Right forelimb (tissue), 1 donor: ENCODE results near the gene CWH43.
"Not testable (repeated sequence)": the region's sequence is repeated elsewhere in the genome, so short reads cannot be mapped to it uniquely, and the experiment has no call there.

Experiments used
- DNase-seq: peaks from one replicate; pipeline ENCODE4 v3.0.0-alpha.2; 2018

Gene CWH43

GRCh38 chr4:48979914-48980579, 6.0 kb upstream of the CWH43 start:
- no peak for DNase-seq

- not testable (repeated sequence) for DNase-seq
These were observed 2.1 kb upstream of the CWH43 start for GRCh38 chr4:48984005-48984404.

- DNase-seq: no peak
These were observed 486 bp upstream of the CWH43 start for GRCh38 chr4:48985602-48985975.

- DNase-seq: no peak
These were observed 634 bp downstream of the CWH43 start for GRCh38 chr4:48986654-48987164.

- no peak for DNase-seq
These were observed 3.6 kb downstream of the CWH43 start for GRCh38 chr4:48989461-48990203.

- no peak for DNase-seq
These were observed 5.3 kb downstream of the CWH43 start for GRCh38 chr4:48991357-48991756.

GRCh38 chr4:48997962-48998361, 11.9 kb downstream of the CWH43 start:
- DNase-seq: no peak

GRCh38 chr4:48998440-48998839, 12.4 kb downstream of the CWH43 start:
- DNase-seq: no peak

- DNase-seq: no peak
These were observed 14.7 kb downstream of the CWH43 start for GRCh38 chr4:49000806-49001205.

GRCh38 chr4:49002931-49003330, 16.9 kb downstream of the CWH43 start:
- DNase-seq: no peak

- DNase-seq: no peak
These were observed 32.7 kb downstream of the CWH43 start for GRCh38 chr4:49018718-49019295.

- no peak for DNase-seq
These were observed 46.5 kb downstream of the CWH43 start for GRCh38 chr4:49032440-49033161.

- no peak for DNase-seq
These were observed 50.5 kb downstream of the CWH43 start for GRCh38 chr4:49036528-49036927.

GRCh38 chr4:49044270-49044669, 58.2 kb downstream of the CWH43 start:
- no peak for DNase-seq

GRCh38 chr4:49058306-49058705, 72.2 kb downstream of the CWH43 start:
- no peak for DNase-seq

- DNase-seq: no peak
These were observed 77.6 kb downstream of the CWH43 start for GRCh38 chr4:49063670-49064069.

- not testable (repeated sequence) for DNase-seq
These were observed 86.1 kb downstream of the CWH43 start for GRCh38 chr4:49072196-49072595.

- not testable (repeated sequence) for DNase-seq
These were observed 105.8 kb downstream of the CWH43 start for GRCh38 chr4:49091883-49092282.

- not testable (repeated sequence) for DNase-seq
These were observed 106.6 kb downstream of the CWH43 start for GRCh38 chr4:49092608-49093135.

- DNase-seq: not testable (repeated sequence)
These were observed 110.1 kb downstream of the CWH43 start for GRCh38 chr4:49096215-49096614.

GRCh38 chr4:49096627-49097026, 110.6 kb downstream of the CWH43 start:
- DNase-seq: not testable (repeated sequence)

GRCh38 chr4:49097071-49097470, 111.0 kb downstream of the CWH43 start:
- not testable (repeated sequence) for DNase-seq

- DNase-seq: not testable (repeated sequence)
These were observed 111.4 kb downstream of the CWH43 start for GRCh38 chr4:49097505-49097904.
